Hepatocyte (in vitro differentiated cells): ENCODE results near the gene NAP1L4. TPM values are rescaled to one million over a fixed set of nuclear protein-coding genes. Genes with fewer than 3 reads are reported as not detected.

Experiments
- DNase-seq: peaks from one replicate; pipeline ENCODE4 v3.0.0-alpha.2; 2016; ENCODE audit warnings: low spot score
- H2AFZ ChIP-seq: fragments of 200-600 bp; sonication (generic); 2 replicates; pipeline ENCODE4 v1.6.0; 2016; ENCODE audit warnings: antibody characterized with exemption, mild to moderate bottlenecking
- H3K27ac ChIP-seq: fragments of 200-600 bp; sonication (generic); 2 replicates; pipeline ENCODE4 v1.5.1; 2016; ENCODE audit warnings: mild to moderate bottlenecking
- H3K27me3 ChIP-seq: fragments of 200-600 bp; sonication (generic); 2 replicates; pipeline ENCODE4 v1.6.1; 2016
- H3K36me3 ChIP-seq: fragments of 200-600 bp; sonication (generic); replicated peaks from 2 replicates; pipeline ENCODE4 v1.5.1; 2016; ENCODE audit warnings: low read depth; ENCODE audit not compliant: insufficient read depth
- H3K4me1 ChIP-seq: fragments of 200-600 bp; sonication (generic); 2 replicates; pipeline ENCODE4 v1.5.1; 2016; ENCODE audit warnings: mild to moderate bottlenecking, moderate library complexity; ENCODE audit not compliant: insufficient read depth
- H3K4me2 ChIP-seq: fragments of 200-600 bp; sonication (generic); 2 replicates; pipeline ENCODE4 v1.6.0; 2016
- H3K4me3 ChIP-seq: fragments of 200-600 bp; sonication (generic); 2 replicates; pipeline ENCODE4 v1.5.1; 2016; ENCODE audit warnings: mild to moderate bottlenecking
- H3K79me2 ChIP-seq: fragments of 200-600 bp; sonication (generic); 2 replicates; pipeline ENCODE4 v1.6.0; 2017; ENCODE audit warnings: mild to moderate bottlenecking
- H3K9me2 ChIP-seq: fragments of 200-600 bp; sonication (generic); replicated peaks from 2 replicates; pipeline ENCODE4 v1.6.0; 2017; ENCODE audit warnings: mild to moderate bottlenecking; ENCODE audit not compliant: insufficient read depth
- H3K9me3 ChIP-seq: fragments of 200-600 bp; sonication (generic); 2 replicates; pipeline ENCODE4 v1.5.1; 2016; ENCODE audit warnings: low read depth, mild to moderate bottlenecking
- H4K20me1 ChIP-seq: fragments of 200-600 bp; sonication (generic); 2 replicates; pipeline ENCODE4 v1.6.0; 2016; ENCODE audit warnings: mild to moderate bottlenecking; ENCODE audit not compliant: insufficient read depth, poor library complexity, severe bottlenecking
- CTCF ChIP-seq: fragments of 200-600 bp; sonication (generic); IDR thresholded peaks from 2 replicates; pipeline ENCODE4 v1.5.1; 2016; ENCODE audit warnings: antibody characterized with exemption, mild to moderate bottlenecking; ENCODE audit not compliant: poor library complexity
- EZH2 ChIP-seq: fragments of 200-600 bp; sonication (generic); IDR thresholded peaks from 2 replicates; pipeline ENCODE4 v1.6.1; 2016; ENCODE audit warnings: antibody characterized with exemption, mild to moderate bottlenecking, borderline replicate concordance
- EZH2phosphoT487 ChIP-seq: fragments of 200-600 bp; sonication (generic); IDR thresholded peaks from one replicate; pipeline ENCODE4 v1.6.1; 2018; ENCODE audit warnings: antibody characterized with exemption, mild to moderate bottlenecking, low read depth, moderate library complexity; ENCODE audit not compliant: unreplicated experiment, severe bottlenecking
- WGBS: methylation state at CpG from one replicate; pipeline ENCODE4 v1.1.6; 2016; ENCODE audit warnings: low lambda C conversion rate; ENCODE audit errors: missing lambda C conversion rate; 5-methylcytosine and 5-hydroxymethylcytosine counted together
- polyA plus RNA-seq: library from polyadenylated mRNA; unstranded; fragments of >200 nt; fragmentation: Nextera tagmentation; extraction: Ambion mirVana; gene quantifications from 2 replicates; pipeline ENCODE4 v1.2.1, GENCODE V29; 2016
- total RNA-seq: library from RNA; depleted of rRNA; stranded (reverse); fragments of >200 nt; gene quantifications from 2 replicates; pipeline ENCODE4 v1.2.3, GENCODE V29; 2014

NAP1L4 gene
- total and polyA plus RNA-seq, 2 experiments from 2014 or later = 79.0 to 118 TPM

GRCh38 chr11:2922655-2923054, 69.5 kb downstream of the NAP1L4 start:
- H3K27me3 ChIP-seq = peaks cover 9% of the 10 kb centered on the region
- no peak overlapping the region for H3K4me2 ChIP-seq
- no peaks in the 10 kb centered on the region for H3K9me2 ChIP-seq
- H3K4me1 ChIP-seq = no peaks in the 10 kb centered on the region
- H3K36me3 ChIP-seq = no peaks in the 10 kb centered on the region
- no peak overlapping the region for H3K27ac ChIP-seq
- TF ChIP-seq EZH2 = no peak
- no peak for TF ChIP-seq EZH2phosphoT487
- no peak for TF ChIP-seq CTCF
- H3K4me3 ChIP-seq = no peak overlapping the region
- no peak overlapping the region for H2AFZ ChIP-seq
- no peak for DNase-seq
- WGBS = 88% methylated on average over 2 of the region's 3 CpGs
- no peaks in the 10 kb centered on the region for H3K9me3 ChIP-seq
- H3K79me2 ChIP-seq = no peaks in the 10 kb centered on the region
- H4K20me1 ChIP-seq = no peaks in the 10 kb centered on the region

GRCh38 chr11:2921742-2922493, 70.2 kb downstream of the NAP1L4 start:
- Histone ChIP-seq H3K4me3 (no peak overlapping the region), H3K79me2 (no peaks in the 10 kb centered on the region), H3K27ac (no peak overlapping the region), H2AFZ (no peak overlapping the region), H3K4me2 (no peak overlapping the region), H3K9me2 (no peaks in the 10 kb centered on the region), H3K36me3 (no peaks in the 10 kb centered on the region), H3K9me3 (no peaks in the 10 kb centered on the region), H4K20me1 (no peaks in the 10 kb centered on the region), H3K4me1 (no peaks in the 10 kb centered on the region), H3K27me3 (peaks cover 1% of the 10 kb centered on the region)
- DNase-seq = no peak
- no peak for TF ChIP-seq EZH2phosphoT487
- TF ChIP-seq EZH2 = no peak
- TF ChIP-seq CTCF = no peak
- 87% methylated on average over 13 of the region's 29 CpGs for WGBS

GRCh38 chr11:2921261-2921660, 70.9 kb downstream of the NAP1L4 start:
- H3K4me3 ChIP-seq = no peak overlapping the region
- H3K9me3 ChIP-seq = no peaks in the 10 kb centered on the region
- H3K79me2 ChIP-seq = no peaks in the 10 kb centered on the region
- H3K27me3 ChIP-seq = no peaks in the 10 kb centered on the region
- no peaks in the 10 kb centered on the region for H3K9me2 ChIP-seq
- H3K36me3 ChIP-seq = no peaks in the 10 kb centered on the region
- WGBS = 90% methylated on average over 6 of the region's 16 CpGs
- no peak overlapping the region for H2AFZ ChIP-seq
- H3K27ac ChIP-seq = no peak overlapping the region
- no peaks in the 10 kb centered on the region for H4K20me1 ChIP-seq
- H3K4me1 ChIP-seq = no peaks in the 10 kb centered on the region
- DNase-seq = no peak
- TF ChIP-seq CTCF (no peak), EZH2phosphoT487 (no peak), EZH2 (no peak)
- H3K4me2 ChIP-seq = no peak overlapping the region
